ENCODE measurements around the gene DLG1.

Gene DLG1

GRCh38 chr3:197024881-197025735, 273.3 kb downstream of the DLG1 start:
- no peak overlapping the region for H3K4me3 ChIP-seq (ENCODE audit: low read length)
- no peaks in the 10 kb centered on the region for H3K36me3 ChIP-seq (ENCODE audit: control insufficient read depth, low read depth, low read length)
- no peak overlapping the region for H3K27ac ChIP-seq (ENCODE audit: low read length)
- no peak overlapping the region for H3K9ac ChIP-seq (ENCODE audit: low read length)
- peaks cover 17% of the 10 kb centered on the region for H3K4me1 ChIP-seq (ENCODE audit: control insufficient read depth, low read depth, low read length)
- no peaks in the 10 kb centered on the region for H3K9me3 ChIP-seq (ENCODE audit: control insufficient read depth, low read depth, low read length)
- H3K27me3 ChIP-seq (ENCODE audit: control insufficient read depth, insufficient read depth, low read length): peaks cover 17% of the 10 kb centered on the region

GRCh38 chr3:197023998-197024651, 274.3 kb downstream of the DLG1 start:
- Histone ChIP-seq H3K27ac (ENCODE audit: low read length) (no peak overlapping the region), H3K4me1 (ENCODE audit: control insufficient read depth, low read depth, low read length) (peaks cover 17% of the 10 kb centered on the region), H3K4me3 (ENCODE audit: low read length) (no peak overlapping the region), H3K27me3 (ENCODE audit: control insufficient read depth, insufficient read depth, low read length) (peaks cover 12% of the 10 kb centered on the region), H3K36me3 (ENCODE audit: control insufficient read depth, low read depth, low read length) (no peaks in the 10 kb centered on the region), H3K9me3 (ENCODE audit: control insufficient read depth, low read depth, low read length) (no peaks in the 10 kb centered on the region), H3K9ac (ENCODE audit: low read length) (no peak overlapping the region)

- H3K27ac ChIP-seq (ENCODE audit: low read length): no peak overlapping the region
- H3K36me3 ChIP-seq (ENCODE audit: control insufficient read depth, low read depth, low read length): no peaks in the 10 kb centered on the region
- H3K4me1 ChIP-seq (ENCODE audit: control insufficient read depth, low read depth, low read length): peaks cover 17% of the 10 kb centered on the region
- H3K27me3 ChIP-seq (ENCODE audit: control insufficient read depth, insufficient read depth, low read length): peaks cover 5% of the 10 kb centered on the region
- no peak overlapping the region for H3K9ac ChIP-seq (ENCODE audit: low read length)
- H3K4me3 ChIP-seq (ENCODE audit: low read length): no peak overlapping the region
- H3K9me3 ChIP-seq (ENCODE audit: control insufficient read depth, low read depth, low read length): no peaks in the 10 kb centered on the region
Observed at GRCh38 chr3:197023241-197023997, 275.0 kb downstream of the DLG1 start.

- peaks cover 17% of the 10 kb centered on the region for H3K4me1 ChIP-seq (ENCODE audit: control insufficient read depth, low read depth, low read length)
- no peak overlapping the region for H3K9ac ChIP-seq (ENCODE audit: low read length)
- no peaks in the 10 kb centered on the region for H3K27me3 ChIP-seq (ENCODE audit: control insufficient read depth, insufficient read depth, low read length)
- H3K9me3 ChIP-seq (ENCODE audit: control insufficient read depth, low read depth, low read length): no peaks in the 10 kb centered on the region
- no peaks in the 10 kb centered on the region for H3K36me3 ChIP-seq (ENCODE audit: control insufficient read depth, low read depth, low read length)
- H3K27ac ChIP-seq (ENCODE audit: low read length): no peak overlapping the region
- no peak overlapping the region for H3K4me3 ChIP-seq (ENCODE audit: low read length)
Observed at GRCh38 chr3:197022405-197023231, 275.8 kb downstream of the DLG1 start.

GRCh38 chr3:197021729-197022404, 276.5 kb downstream of the DLG1 start:
- Histone ChIP-seq H3K9me3 (ENCODE audit: control insufficient read depth, low read depth, low read length) (no peaks in the 10 kb centered on the region), H3K9ac (ENCODE audit: low read length) (no peak overlapping the region), H3K36me3 (ENCODE audit: control insufficient read depth, low read depth, low read length) (no peaks in the 10 kb centered on the region), H3K27me3 (ENCODE audit: control insufficient read depth, insufficient read depth, low read length) (no peaks in the 10 kb centered on the region), H3K27ac (ENCODE audit: low read length) (no peak overlapping the region), H3K4me1 (ENCODE audit: control insufficient read depth, low read depth, low read length) (peaks cover 17% of the 10 kb centered on the region), H3K4me3 (ENCODE audit: low read length) (no peak overlapping the region)

GRCh38 chr3:197021231-197021630, 277.2 kb downstream of the DLG1 start:
- Histone ChIP-seq H3K36me3 (ENCODE audit: control insufficient read depth, low read depth, low read length) (no peaks in the 10 kb centered on the region), H3K9ac (ENCODE audit: low read length) (no peak overlapping the region), H3K27ac (ENCODE audit: low read length) (no peak overlapping the region)

GRCh38 chr3:197019535-197019934, 278.9 kb downstream of the DLG1 start:
- Histone ChIP-seq H3K27ac (ENCODE audit: low read length) (no peak overlapping the region), H3K4me3 (ENCODE audit: low read length) (no peak overlapping the region), H3K27me3 (ENCODE audit: control insufficient read depth, insufficient read depth, low read length) (no peaks in the 10 kb centered on the region), H3K9me3 (ENCODE audit: control insufficient read depth, low read depth, low read length) (no peaks in the 10 kb centered on the region), H3K36me3 (ENCODE audit: control insufficient read depth, low read depth, low read length) (no peaks in the 10 kb centered on the region), H3K9ac (ENCODE audit: low read length) (no peak overlapping the region), H3K4me1 (ENCODE audit: control insufficient read depth, low read depth, low read length) (peaks cover 17% of the 10 kb centered on the region)

More at GRCh38 chr3:197021231-197021630, 277.2 kb downstream of the DLG1 start:
- H3K9me3 ChIP-seq (ENCODE audit: control insufficient read depth, low read depth, low read length): no peaks in the 10 kb centered on the region
- no peak overlapping the region for H3K4me3 ChIP-seq (ENCODE audit: low read length)
- peaks cover 17% of the 10 kb centered on the region for H3K4me1 ChIP-seq (ENCODE audit: control insufficient read depth, low read depth, low read length)
- H3K27me3 ChIP-seq (ENCODE audit: control insufficient read depth, insufficient read depth, low read length): no peaks in the 10 kb centered on the region

- H3K27me3 ChIP-seq (ENCODE audit: control insufficient read depth, insufficient read depth, low read length): no peaks in the 10 kb centered on the region
- no peak overlapping the region for H3K4me3 ChIP-seq (ENCODE audit: low read length)
- no peaks in the 10 kb centered on the region for H3K9me3 ChIP-seq (ENCODE audit: control insufficient read depth, low read depth, low read length)
- no peak overlapping the region for H3K9ac ChIP-seq (ENCODE audit: low read length)
- H3K27ac ChIP-seq (ENCODE audit: low read length): no peak overlapping the region
- H3K4me1 ChIP-seq (ENCODE audit: control insufficient read depth, low read depth, low read length): peaks cover 17% of the 10 kb centered on the region
- no peaks in the 10 kb centered on the region for H3K36me3 ChIP-seq (ENCODE audit: control insufficient read depth, low read depth, low read length)
Observed at GRCh38 chr3:197019021-197019420, 279.4 kb downstream of the DLG1 start.

GRCh38 chr3:197017003-197017402, 281.4 kb downstream of the DLG1 start:
- no peak overlapping the region for H3K9ac ChIP-seq (ENCODE audit: low read length)

GRCh38 chr3:197015790-197016736, 282.3 kb downstream of the DLG1 start:
- H3K36me3 ChIP-seq (ENCODE audit: control insufficient read depth, low read depth, low read length): no peaks in the 10 kb centered on the region
- H3K4me1 ChIP-seq (ENCODE audit: control insufficient read depth, low read depth, low read length): peaks cover 3% of the 10 kb centered on the region
- no peaks in the 10 kb centered on the region for H3K27me3 ChIP-seq (ENCODE audit: control insufficient read depth, insufficient read depth, low read length)
- no peak overlapping the region for H3K4me3 ChIP-seq (ENCODE audit: low read length)
- no peak overlapping the region for H3K27ac ChIP-seq (ENCODE audit: low read length)
- H3K9ac ChIP-seq (ENCODE audit: low read length): no peak overlapping the region
- no peaks in the 10 kb centered on the region for H3K9me3 ChIP-seq (ENCODE audit: control insufficient read depth, low read depth, low read length)

More at GRCh38 chr3:197017003-197017402, 281.4 kb downstream of the DLG1 start:
- H3K9me3 ChIP-seq (ENCODE audit: control insufficient read depth, low read depth, low read length): no peaks in the 10 kb centered on the region
- no peaks in the 10 kb centered on the region for H3K36me3 ChIP-seq (ENCODE audit: control insufficient read depth, low read depth, low read length)
- no peak overlapping the region for H3K27ac ChIP-seq (ENCODE audit: low read length)
- no peaks in the 10 kb centered on the region for H3K27me3 ChIP-seq (ENCODE audit: control insufficient read depth, insufficient read depth, low read length)
- no peak overlapping the region for H3K4me3 ChIP-seq (ENCODE audit: low read length)
- H3K4me1 ChIP-seq (ENCODE audit: control insufficient read depth, low read depth, low read length): peaks cover 7% of the 10 kb centered on the region

Measured in iPS-18a (cell line).